ENCODE data around the gene AMPH. TPM values are rescaled to one million over a fixed set of nuclear protein-coding genes. Genes with fewer than 3 reads are reported as not detected.
"Not testable (repeated sequence)": the region's sequence is repeated elsewhere in the genome, so short reads cannot be mapped to it uniquely, and the experiment has no call there.

The AMPH gene
- total RNA-seq, 4 donors from 2014 or later: 2.3 to 14.7 (median 7.2) TPM

GRCh38 chr7:38359071-38359601 is 272.0 kb downstream of the AMPH start:
- H3K4me3 ChIP-seq, H3K27me3 ChIP-seq, H3K9me3 ChIP-seq, H3K36me3 ChIP-seq, H3K4me1 ChIP-seq: not testable (repeated sequence)
- ATAC-seq: peak; percentile 73
- peak overlapping the region in 1 of 4 donors; percentile 24 for H3K27ac ChIP-seq
- peak in 2 of 4 experiments; percentile 22 for TF ChIP-seq CTCF (IDR thresholded peaks at IDR 0.05)
- WGBS, 2 donors (ENCODE audit: low coverage in 1 of 2): 50% methylated on average over 2 of the region's 5 CpGs; no CpG with 5 or more reads in 1 of the 2 donors

GRCh38 chr7:38358273-38358831 is 272.8 kb downstream of the AMPH start:
- ATAC-seq: peak; percentile 31
- not testable (repeated sequence) for H3K4me1 ChIP-seq, H3K27me3 ChIP-seq, H3K9me3 ChIP-seq, H3K36me3 ChIP-seq, H3K4me3 ChIP-seq
- H3K27ac ChIP-seq: peak overlapping the region in 2 of 4 donors; percentile 3 to 24
- WGBS, 2 donors (ENCODE audit: low coverage in 1 of 2): 67 to 83% methylated on average over 2 to 6 of the region's 6 CpGs

- peak in 3 of 4 experiments; percentile 5 to 34 (median 31) for TF ChIP-seq CTCF (IDR thresholded peaks at IDR 0.05)
- peak; percentile 65 for ATAC-seq
- H3K9me3 ChIP-seq, H3K4me1 ChIP-seq, H3K36me3 ChIP-seq, H3K27ac ChIP-seq, H3K4me3 ChIP-seq, H3K27me3 ChIP-seq: not testable (repeated sequence)
- WGBS, 2 donors (ENCODE audit: low coverage in 1 of 2): 72% methylated on average over 3 of the region's 8 CpGs; no CpG with 5 or more reads in 1 of the 2 donors
Measured at GRCh38 chr7:38354271-38354851, 276.8 kb downstream of the AMPH start.

- 63% methylated on average over 3 of the region's 7 CpGs; no CpG with 5 or more reads in 1 of the 2 donors for WGBS, 2 donors (ENCODE audit: low coverage in 1 of 2)
- H3K4me3 ChIP-seq, H3K27me3 ChIP-seq, H3K9me3 ChIP-seq, ATAC-seq, H3K4me1 ChIP-seq, H3K27ac ChIP-seq, H3K36me3 ChIP-seq: not testable (repeated sequence)
Measured at GRCh38 chr7:38353431-38353881, 277.7 kb downstream of the AMPH start.

GRCh38 chr7:38351601-38352000 is 279.6 kb downstream of the AMPH start:
- Histone ChIP-seq H3K27ac (no peak overlapping the region), H3K36me3 (no peaks in the 10 kb centered on the region), H3K4me1 (no peaks in the 10 kb centered on the region), H3K9me3 (no peaks in the 10 kb centered on the region), H3K4me3 (no peak overlapping the region), H3K27me3 (no peaks in the 10 kb centered on the region)
- no peak for ATAC-seq
- WGBS, 2 donors (ENCODE audit: low coverage in 1 of 2): 83 to 86% methylated on average over 4 of the region's 4 CpGs
- no peak for TF ChIP-seq CTCF (IDR thresholded peaks at IDR 0.05)
- no peak for TF ChIP-seq POLR2A (IDR thresholded peaks at IDR 0.05)
- no peak for TF ChIP-seq EP300 (IDR thresholded peaks at IDR 0.05)
- TF ChIP-seq POLR2AphosphoS5 (IDR thresholded peaks at IDR 0.05): no peak

- not testable (repeated sequence) for H3K36me3 ChIP-seq, H3K9me3 ChIP-seq, H3K27me3 ChIP-seq, ATAC-seq, H3K4me1 ChIP-seq, H3K4me3 ChIP-seq, H3K27ac ChIP-seq
- WGBS, 2 donors (ENCODE audit: low coverage in 1 of 2): 100% methylated on average over 1 of the region's 3 CpGs; no CpG with 5 or more reads in 1 of the 2 donors
Measured at GRCh38 chr7:38350777-38351176, 280.4 kb downstream of the AMPH start.

GRCh38 chr7:38349869-38350583 is 281.1 kb downstream of the AMPH start:
- not testable (repeated sequence) for H3K4me1 ChIP-seq, H3K9me3 ChIP-seq, H3K4me3 ChIP-seq, H3K36me3 ChIP-seq, H3K27me3 ChIP-seq
- ATAC-seq: peak; percentile 53
- H3K27ac ChIP-seq: peak overlapping the region in 1 of 4 donors; percentile 24
- 50 to 94% methylated on average over 2 to 3 of the region's 6 CpGs for WGBS, 2 donors (ENCODE audit: low coverage in 1 of 2)

GRCh38 chr7:38349126-38349795 is 281.9 kb downstream of the AMPH start:
- not testable (repeated sequence) for ATAC-seq, H3K9me3 ChIP-seq, H3K36me3 ChIP-seq, H3K4me1 ChIP-seq, H3K4me3 ChIP-seq, H3K27me3 ChIP-seq
- 82 to 100% methylated on average over 1 to 4 of the region's 9 CpGs for WGBS, 2 donors (ENCODE audit: low coverage in 1 of 2)
- peak overlapping the region in 1 of 4 donors; percentile 24 for H3K27ac ChIP-seq

Measured in gastroesophageal sphincter (tissue), 4 donors.